ENCODE data around the gene IL6ST. TPM values are rescaled to one million over a fixed set of nuclear protein-coding genes. Genes with fewer than 3 reads are reported as not detected.

Gene IL6ST
- polyA plus RNA-seq, 1 donor (not counting 4 experiments of a cell fraction or from before 2014, with no cell fraction given) = 41.3 TPM

DNA sequence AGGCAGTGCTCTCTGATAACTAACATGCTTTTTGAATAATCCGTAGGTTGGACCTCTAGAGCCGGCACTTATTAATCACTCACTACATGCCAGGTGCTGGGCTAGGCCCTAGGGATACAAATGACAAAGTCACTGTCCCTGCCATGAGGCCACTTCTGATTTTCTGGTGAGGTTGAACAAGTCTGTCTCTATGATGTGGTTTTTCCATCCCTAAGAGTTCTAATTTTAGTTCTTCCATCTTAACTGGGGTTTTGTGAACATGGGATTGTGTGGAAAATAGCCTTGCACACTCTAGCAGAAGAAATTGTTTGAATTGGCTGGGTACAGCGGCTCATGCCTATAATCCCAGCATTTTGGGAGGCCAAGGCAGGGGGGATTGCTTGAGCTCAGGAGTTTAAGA lies 79.0 kb downstream of the IL6ST start:
- Histone ChIP-seq H3K4me3 (ENCODE audit: control insufficient read depth in 2 of 3, extremely low read depth in 1 of 3, insufficient read depth in 2 of 3, low read depth in 1 of 3, low read length in 3 of 3) (no peak overlapping the region), H3K27ac (ENCODE audit: control insufficient read depth, insufficient read depth, low read length) (no peak overlapping the region), H3K9me3 (ENCODE audit: control insufficient read depth, low read depth, low read length) (no peaks in the 10 kb centered on the region), H3K36me3 (ENCODE audit: control insufficient read depth in 2 of 2, extremely low read depth in 1 of 2, insufficient read depth in 2 of 2, low read length in 2 of 2) (peaks cover 1 to 2% of the 10 kb centered on the region in 2 experiments), H2AFZ (ENCODE audit: control insufficient read depth, low read length) (no peak overlapping the region), H3K4me2 (ENCODE audit: control insufficient read depth, extremely low read depth, insufficient read depth, low read depth, low read length) (no peak overlapping the region), H4K20me1 (ENCODE audit: control insufficient read depth, extremely low read depth, insufficient read depth, low read length) (no peaks in the 10 kb centered on the region), H3K79me2 (ENCODE audit: control insufficient read depth, insufficient read depth, low read length) (no peaks in the 10 kb centered on the region), H3K9me1 (ENCODE audit: control insufficient read depth, extremely low read depth, insufficient read depth, low read length) (no peaks in the 10 kb centered on the region), H3K9ac (ENCODE audit: control insufficient read depth, extremely low read depth, insufficient read depth, low read length) (no peak overlapping the region), H3K27me3 (ENCODE audit: control insufficient read depth, extremely low read depth, insufficient read depth, low read length) (no peaks in the 10 kb centered on the region), H3K4me1 (ENCODE audit: control insufficient read depth, extremely low read depth, insufficient read depth, low read length) (no peaks in the 10 kb centered on the region)
- DNase-seq (ENCODE audit: low read depth, low spot score) = no peak
- no peak for FAIRE-seq
- dilution Hi-C loops (cut with MboI; ENCODE audit: extremely low pct_ligation_motif_present, low sequenced_read_pairs) = no loop called here
- TF ChIP-seq EZH2 (IDR thresholded peaks at IDR 0.05; ENCODE audit: low read length) = no peak
- TF ChIP-seq, protein P1, sequence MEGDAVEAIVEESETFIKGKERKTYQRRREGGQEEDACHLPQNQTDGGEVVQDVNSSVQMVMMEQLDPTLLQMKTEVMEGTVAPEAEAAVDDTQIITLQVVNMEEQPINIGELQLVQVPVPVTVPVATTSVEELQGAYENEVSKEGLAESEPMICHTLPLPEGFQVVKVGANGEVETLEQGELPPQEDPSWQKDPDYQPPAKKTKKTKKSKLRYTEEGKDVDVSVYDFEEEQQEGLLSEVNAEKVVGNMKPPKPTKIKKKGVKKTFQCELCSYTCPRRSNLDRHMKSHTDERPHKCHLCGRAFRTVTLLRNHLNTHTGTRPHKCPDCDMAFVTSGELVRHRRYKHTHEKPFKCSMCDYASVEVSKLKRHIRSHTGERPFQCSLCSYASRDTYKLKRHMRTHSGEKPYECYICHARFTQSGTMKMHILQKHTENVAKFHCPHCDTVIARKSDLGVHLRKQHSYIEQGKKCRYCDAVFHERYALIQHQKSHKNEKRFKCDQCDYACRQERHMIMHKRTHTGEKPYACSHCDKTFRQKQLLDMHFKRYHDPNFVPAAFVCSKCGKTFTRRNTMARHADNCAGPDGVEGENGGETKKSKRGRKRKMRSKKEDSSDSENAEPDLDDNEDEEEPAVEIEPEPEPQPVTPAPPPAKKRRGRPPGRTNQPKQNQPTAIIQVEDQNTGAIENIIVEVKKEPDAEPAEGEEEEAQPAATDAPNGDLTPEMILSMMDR (optimal IDR thresholded peaks at IDR 0.05 in 1 of 3, IDR thresholded peaks at IDR 0.05 in 1 of 3, conservative IDR thresholded peaks at IDR 0.05 in 1 of 3; ENCODE audit: extremely low read depth in 1 of 3, insufficient read depth in 2 of 3, low read length in 3 of 3) = no peak

DNA sequence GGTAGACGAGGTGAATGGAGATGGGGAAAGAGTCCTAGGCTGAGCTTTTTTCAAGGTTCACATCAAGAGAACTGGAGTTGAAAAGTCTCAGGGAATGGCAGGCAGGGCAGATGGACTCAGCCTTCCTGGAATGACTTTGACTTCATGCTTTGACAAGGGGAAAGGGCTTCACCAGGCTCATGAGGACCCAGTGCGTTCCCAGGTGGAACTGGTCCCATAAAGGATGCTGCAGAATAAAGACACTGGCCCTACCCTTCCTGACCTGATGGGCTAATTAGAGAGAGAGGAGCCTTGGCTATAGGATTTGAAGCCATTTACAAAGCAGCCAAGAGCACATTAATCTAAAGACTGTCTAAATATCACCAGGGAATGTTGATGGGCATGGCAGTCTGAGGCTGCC lies 79.8 kb downstream of the IL6ST start:
- Histone ChIP-seq H3K4me3 (ENCODE audit: control insufficient read depth in 2 of 3, extremely low read depth in 1 of 3, insufficient read depth in 2 of 3, low read depth in 1 of 3, low read length in 3 of 3) (no peak overlapping the region), H3K36me3 (ENCODE audit: control insufficient read depth in 2 of 2, extremely low read depth in 1 of 2, insufficient read depth in 2 of 2, low read length in 2 of 2) (peaks cover 1 to 5% of the 10 kb centered on the region in 2 experiments), H2AFZ (ENCODE audit: control insufficient read depth, low read length) (no peak overlapping the region), H3K4me2 (ENCODE audit: control insufficient read depth, extremely low read depth, insufficient read depth, low read depth, low read length) (no peak overlapping the region), H3K9me3 (ENCODE audit: control insufficient read depth, low read depth, low read length) (no peaks in the 10 kb centered on the region), H4K20me1 (ENCODE audit: control insufficient read depth, extremely low read depth, insufficient read depth, low read length) (no peaks in the 10 kb centered on the region), H3K9me1 (ENCODE audit: control insufficient read depth, extremely low read depth, insufficient read depth, low read length) (no peaks in the 10 kb centered on the region), H3K79me2 (ENCODE audit: control insufficient read depth, insufficient read depth, low read length) (no peaks in the 10 kb centered on the region), H3K27me3 (ENCODE audit: control insufficient read depth, extremely low read depth, insufficient read depth, low read length) (no peaks in the 10 kb centered on the region), H3K4me1 (ENCODE audit: control insufficient read depth, extremely low read depth, insufficient read depth, low read length) (no peaks in the 10 kb centered on the region), H3K27ac (ENCODE audit: control insufficient read depth, insufficient read depth, low read length) (no peak overlapping the region), H3K9ac (ENCODE audit: control insufficient read depth, extremely low read depth, insufficient read depth, low read length) (no peak overlapping the region)
- dilution Hi-C loops (cut with MboI; ENCODE audit: extremely low pct_ligation_motif_present, low sequenced_read_pairs) = no loop called here
- TF ChIP-seq EZH2 (IDR thresholded peaks at IDR 0.05; ENCODE audit: low read length) = no peak
- TF ChIP-seq, protein P1 (optimal IDR thresholded peaks at IDR 0.05 in 1 of 3, IDR thresholded peaks at IDR 0.05 in 1 of 3, conservative IDR thresholded peaks at IDR 0.05 in 1 of 3; ENCODE audit: extremely low read depth in 1 of 3, insufficient read depth in 2 of 3, low read length in 3 of 3) = no peak
- no peak for DNase-seq (ENCODE audit: low read depth, low spot score)
- no peak for FAIRE-seq

All from keratinocyte (primary cell).